GM13976 (cell line): Measurements from ENCODE around the gene CXCR5.

Experiments
- DNase-seq: peaks from one replicate; pipeline ENCODE4 v3.0.0; 2012; ENCODE audit warnings: low spot score
- in situ Hi-C: fragments of 300-500 bp; cut with MboI; formaldehyde crosslinking; loops from one replicate; pipeline ENCODE4 v1.12.0; 2022; ENCODE audit warnings: low sequenced_read_pairs, mixed read lengths, inconsistent platforms; ENCODE audit not compliant: unreplicated experiment
- TF ChIP-seq, protein P1 (sequence below): IDR thresholded peaks from 2 replicates; pipeline ENCODE4 v1.5.1; 2012; ENCODE audit warnings: borderline replicate concordance, mild to moderate bottlenecking; ENCODE audit not compliant: insufficient read depth; ENCODE audit errors: extremely low read depth, missing control alignments, control extremely low read depth

Gene CXCR5

DNA sequence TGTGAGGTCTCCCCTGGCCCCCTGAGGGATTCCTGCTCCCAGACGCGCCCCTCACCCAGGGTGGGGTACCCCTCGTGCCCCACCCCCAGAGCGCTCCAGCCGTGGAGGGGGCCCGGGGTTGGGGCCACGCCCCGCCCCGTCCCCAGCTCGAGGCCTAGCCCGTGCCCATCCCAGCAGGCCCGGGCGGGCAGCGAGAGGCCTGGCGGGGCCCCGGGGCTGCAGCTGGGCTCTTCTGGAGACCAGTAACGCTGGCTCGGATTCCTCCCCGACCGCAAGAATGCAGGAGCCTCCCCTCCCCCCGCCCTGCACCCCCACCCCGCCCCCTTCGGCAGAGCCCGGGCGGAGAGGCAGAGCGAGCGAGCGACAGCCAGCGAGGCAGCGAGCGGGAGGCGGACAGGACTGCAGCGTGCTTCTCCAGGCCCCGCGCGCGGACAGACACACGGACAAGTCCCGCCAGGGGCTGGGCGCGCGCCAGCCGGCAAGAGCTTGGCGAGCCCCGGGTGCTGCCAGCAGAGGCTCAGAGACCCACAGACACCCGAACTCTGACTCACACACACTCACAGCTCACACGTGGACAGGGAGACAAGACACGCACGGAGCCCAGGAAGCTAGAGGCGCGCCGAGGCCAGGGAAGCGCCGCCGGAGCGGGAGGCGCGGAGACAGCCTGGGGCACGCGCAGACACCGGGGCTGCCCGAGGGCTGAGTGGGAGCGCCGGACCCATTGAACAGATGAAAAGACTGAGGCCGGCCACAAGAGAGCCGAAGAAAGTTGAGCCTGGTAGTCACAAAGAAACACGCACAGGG, 26.8 kb downstream of the CXCR5 start:
- no peak for DNase-seq
- TF ChIP-seq, protein P1, sequence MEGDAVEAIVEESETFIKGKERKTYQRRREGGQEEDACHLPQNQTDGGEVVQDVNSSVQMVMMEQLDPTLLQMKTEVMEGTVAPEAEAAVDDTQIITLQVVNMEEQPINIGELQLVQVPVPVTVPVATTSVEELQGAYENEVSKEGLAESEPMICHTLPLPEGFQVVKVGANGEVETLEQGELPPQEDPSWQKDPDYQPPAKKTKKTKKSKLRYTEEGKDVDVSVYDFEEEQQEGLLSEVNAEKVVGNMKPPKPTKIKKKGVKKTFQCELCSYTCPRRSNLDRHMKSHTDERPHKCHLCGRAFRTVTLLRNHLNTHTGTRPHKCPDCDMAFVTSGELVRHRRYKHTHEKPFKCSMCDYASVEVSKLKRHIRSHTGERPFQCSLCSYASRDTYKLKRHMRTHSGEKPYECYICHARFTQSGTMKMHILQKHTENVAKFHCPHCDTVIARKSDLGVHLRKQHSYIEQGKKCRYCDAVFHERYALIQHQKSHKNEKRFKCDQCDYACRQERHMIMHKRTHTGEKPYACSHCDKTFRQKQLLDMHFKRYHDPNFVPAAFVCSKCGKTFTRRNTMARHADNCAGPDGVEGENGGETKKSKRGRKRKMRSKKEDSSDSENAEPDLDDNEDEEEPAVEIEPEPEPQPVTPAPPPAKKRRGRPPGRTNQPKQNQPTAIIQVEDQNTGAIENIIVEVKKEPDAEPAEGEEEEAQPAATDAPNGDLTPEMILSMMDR, result no peak
- in situ Hi-C loops, result no loop called here

DNA sequence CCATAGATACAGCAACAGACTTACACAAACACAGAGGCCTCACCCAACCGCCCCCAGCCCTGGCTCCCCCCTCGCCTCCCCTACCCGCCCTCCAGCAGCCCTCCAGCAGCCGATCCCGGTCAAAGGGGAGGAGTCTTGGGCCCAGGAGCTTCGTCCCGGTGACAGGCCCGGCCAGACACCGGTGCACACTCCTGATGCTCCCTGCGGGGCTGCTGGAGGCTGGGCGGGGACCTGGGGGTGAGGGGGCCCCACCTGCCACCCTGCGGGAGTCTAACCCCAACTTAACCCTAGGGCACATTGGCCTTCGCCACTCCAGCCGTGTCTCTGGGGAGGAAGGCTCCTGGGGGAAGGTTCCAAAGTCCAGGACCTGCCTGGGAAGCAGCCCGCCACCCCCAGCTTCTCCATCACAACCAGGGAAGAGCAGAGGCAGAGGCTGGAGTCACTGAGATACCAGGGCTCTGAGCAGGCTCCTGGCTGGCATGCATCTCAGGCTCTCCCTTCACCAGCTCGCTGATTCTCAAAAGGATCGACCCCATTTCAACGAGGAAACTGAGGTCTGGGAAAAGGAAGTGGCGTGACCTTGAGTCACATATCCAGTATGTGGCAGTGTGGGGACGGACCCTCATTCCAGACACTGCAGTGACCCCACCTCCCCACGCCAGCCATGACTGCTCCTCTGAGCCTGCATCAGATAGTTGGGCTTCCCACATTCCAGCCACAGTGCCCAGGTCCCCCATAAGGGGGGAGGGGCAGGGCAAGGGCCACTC, 27.6 kb downstream of the CXCR5 start:
- DNase-seq, result no peak
- TF ChIP-seq, protein P1, result no peak
- in situ Hi-C loops, result no loop called here

DNA sequence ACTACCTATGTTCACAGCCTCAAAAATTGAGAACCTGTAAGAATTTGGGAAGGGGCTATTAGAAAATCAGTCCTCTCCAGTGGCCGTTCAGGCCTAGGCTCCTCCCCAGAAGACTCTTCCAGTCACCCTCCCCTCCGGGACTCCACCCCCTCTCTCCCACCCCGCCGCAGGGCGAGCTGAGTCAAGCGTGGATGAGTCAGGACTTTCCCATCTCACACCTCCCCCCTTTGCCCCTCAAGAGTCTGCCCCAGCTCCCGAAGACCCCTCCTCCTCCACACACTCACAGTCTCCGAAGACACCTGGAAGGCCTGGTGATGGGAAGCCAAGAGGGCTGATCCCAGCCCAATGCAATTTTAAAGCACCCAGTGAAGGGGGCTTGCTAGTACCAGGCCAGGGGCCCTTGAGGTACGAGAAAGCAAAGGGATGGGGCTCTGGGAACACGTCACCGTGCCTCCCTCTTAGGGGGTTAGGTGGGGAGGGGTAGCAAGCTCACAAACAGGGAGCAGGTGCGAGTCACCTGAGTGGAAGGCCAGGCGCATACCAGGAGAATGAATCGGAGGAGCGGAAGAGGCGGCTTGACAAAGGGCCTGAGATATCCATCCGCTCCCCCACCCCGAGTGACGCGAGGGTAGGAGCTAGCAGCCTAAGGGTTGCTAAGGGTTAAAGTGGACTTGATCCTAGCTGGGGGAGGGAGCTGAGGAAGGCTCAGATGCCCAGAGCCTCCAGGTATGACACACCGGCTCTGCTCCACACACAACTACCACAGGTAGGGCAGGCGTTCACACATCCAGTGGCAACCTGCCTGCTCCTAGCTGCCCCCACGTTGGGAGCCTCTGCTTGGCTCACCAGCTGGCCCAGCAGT, 28.4 kb downstream of the CXCR5 start:
- in situ Hi-C loops, result no loop called here
- TF ChIP-seq, protein P1, result no peak
- no peak for DNase-seq

DNA sequence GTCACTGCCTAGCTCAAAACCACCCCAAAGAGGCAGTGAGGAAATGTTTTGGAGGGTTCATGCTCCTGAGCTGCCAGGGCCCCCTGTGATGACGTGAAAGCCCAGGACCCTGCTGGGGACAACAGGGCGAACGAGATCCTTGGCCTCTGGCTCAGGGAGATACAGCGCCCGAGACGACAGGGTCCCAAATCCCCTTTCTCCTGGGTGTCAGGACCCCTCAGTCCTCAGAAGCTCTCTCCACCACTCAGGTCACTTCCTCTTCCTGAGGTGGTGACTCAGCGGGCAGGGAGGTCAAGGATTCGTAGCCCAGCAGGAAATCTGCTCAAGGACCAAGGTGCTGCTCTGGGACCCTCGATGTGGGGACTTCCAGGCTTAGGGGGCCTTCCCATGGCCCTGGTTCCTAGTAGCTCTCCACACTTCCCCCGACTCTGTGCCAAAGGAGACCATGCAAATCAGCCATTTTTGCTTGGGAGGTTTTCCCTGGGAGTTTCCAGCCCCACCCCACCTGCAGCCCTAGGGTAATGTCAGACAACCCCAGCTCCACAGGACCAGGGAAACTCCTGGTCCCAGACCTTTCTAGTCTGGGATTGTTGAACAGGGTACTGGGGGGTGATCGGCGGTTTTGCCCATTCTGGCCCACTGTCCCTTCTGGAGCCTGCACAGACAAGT, 29.2 kb downstream of the CXCR5 start:
- in situ Hi-C loops, result no loop called here
- no peak for DNase-seq
- TF ChIP-seq, protein P1, result no peak

DNA sequence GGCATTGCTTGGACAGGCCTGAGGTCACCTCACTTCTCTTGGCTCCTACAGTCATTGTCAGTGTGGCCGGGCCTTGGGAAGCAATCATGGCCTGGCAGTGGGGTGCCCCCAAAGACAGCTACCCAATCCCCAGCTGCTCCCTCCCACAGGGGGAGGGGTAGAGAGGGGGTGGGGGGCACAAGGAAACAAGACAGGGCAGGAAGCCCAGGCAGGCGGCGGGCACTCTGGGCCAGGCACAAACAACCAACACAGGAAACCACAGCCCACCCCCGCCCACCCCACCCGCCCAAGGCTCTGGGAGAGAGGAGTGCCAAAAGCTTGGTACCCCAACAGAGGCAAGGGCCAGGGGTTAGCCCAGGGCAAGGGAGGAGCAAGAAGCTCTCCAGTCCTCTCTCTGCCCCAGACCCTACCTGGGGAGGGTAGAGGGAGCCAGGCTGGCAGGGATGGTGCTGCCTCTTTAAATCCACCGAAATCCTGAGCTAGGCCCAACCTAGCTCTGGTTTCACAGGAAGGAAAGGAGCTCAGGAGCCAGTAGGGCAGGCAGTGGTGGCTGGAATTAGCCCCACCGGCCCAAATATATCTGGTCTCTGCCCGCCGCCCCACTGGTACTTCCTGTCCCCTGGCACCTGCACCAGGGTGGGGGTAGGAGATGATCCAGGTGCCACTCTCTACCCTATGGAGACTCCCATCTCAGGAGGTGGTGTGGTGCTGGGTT, 29.9 kb downstream of the CXCR5 start:
- TF ChIP-seq, protein P1, result no peak
- no peak for DNase-seq
- in situ Hi-C loops, result no loop called here
